NK-92 (cell line): ENCODE results near the gene CD226.

Experiments
- DNase-seq: peaks from one replicate; lab custom pipeline; 2025; ENCODE audit not compliant: unreplicated experiment; lab: John Stamatoyannopoulos, UW

Gene CD226

GRCh38 chr18:69820538-69820937 is 127.1 kb downstream of the CD226 start:
- DNase-seq = no peak

GRCh38 chr18:69819460-69819859 is 128.2 kb downstream of the CD226 start:
- DNase-seq = no peak

- no peak for DNase-seq
Observed at GRCh38 chr18:69817335-69817940, 130.2 kb downstream of the CD226 start.

GRCh38 chr18:69814861-69815385 is 132.8 kb downstream of the CD226 start:
- no peak for DNase-seq

GRCh38 chr18:69813559-69813958 is 134.1 kb downstream of the CD226 start:
- DNase-seq = no peak

- DNase-seq = no peak
Observed at GRCh38 chr18:69808399-69808798, 139.3 kb downstream of the CD226 start.

- DNase-seq = no peak
Observed at GRCh38 chr18:69804776-69805501, 142.7 kb downstream of the CD226 start.
